SK-N-SH treated with all-trans-retinoic acid at 6 μM for 48 hours (cell line): ENCODE measurements around the gene NCKAP5.

ENCODE experiments used
- ATAC-seq: fragments of 200-7000 bp; cut with Tn5 transposase; 3 replicates; pipeline ENCODE4 v1.9.1; 2020; ENCODE audit warnings: mild to moderate bottlenecking, moderate library complexity
- ARNTL ChIP-seq: fragments of 450-650 bp; formaldehyde crosslinking; IDR thresholded peaks from 2 replicates; pipeline ENCODE4 v1.5.0; 2020; ENCODE audit warnings: low read depth, mild to moderate bottlenecking, moderate library complexity, borderline replicate concordance
- BACH2 ChIP-seq: fragments of 250-450 bp; sonication (Bioruptor Pico); IDR thresholded peaks from 2 replicates; pipeline ENCODE4 v1.9.0; 2021; ENCODE audit warnings: mild to moderate bottlenecking, borderline replicate concordance
- CSDC2 ChIP-seq: fragments of 250-450 bp; sonication (Bioruptor Pico); IDR thresholded peaks from 2 replicates; pipeline ENCODE4 v1.5.0; 2020; ENCODE audit warnings: mild to moderate bottlenecking, moderate library complexity
- CSRNP3 ChIP-seq: fragments of 250-450 bp; sonication (Bioruptor Pico); IDR thresholded peaks from 2 replicates; pipeline ENCODE4 v1.5.1; 2021; ENCODE audit warnings: mild to moderate bottlenecking, moderate library complexity
- ESRRG ChIP-seq: fragments of 250-450 bp; sonication (Bioruptor Pico); IDR thresholded peaks from 2 replicates; pipeline ENCODE4 v1.6.1; 2021; ENCODE audit warnings: mild to moderate bottlenecking
- GLIS3 ChIP-seq: fragments of 250-450 bp; sonication (Bioruptor Pico); IDR thresholded peaks from 2 replicates; pipeline ENCODE4 v1.5.0; 2020; ENCODE audit warnings: mild to moderate bottlenecking, moderate library complexity
- ISL1 ChIP-seq: fragments of 250-450 bp; sonication (Bioruptor Pico); IDR thresholded peaks from 2 replicates; pipeline ENCODE4 v2.1.2; 2022; ENCODE audit warnings: mild to moderate bottlenecking, moderate library complexity
- PPARA ChIP-seq: fragments of 250-450 bp; sonication (Bioruptor Pico); IDR thresholded peaks from 2 replicates; pipeline ENCODE4 v1.5.0; 2020; ENCODE audit warnings: mild to moderate bottlenecking, borderline replicate concordance
- RARB ChIP-seq: fragments of 250-450 bp; sonication (Bioruptor Pico); IDR thresholded peaks from 2 replicates; pipeline ENCODE4 v1.8.0; 2021; ENCODE audit warnings: mild to moderate bottlenecking, moderate library complexity
- SNAI2 ChIP-seq: fragments of 250-450 bp; sonication (Bioruptor Pico); IDR thresholded peaks from 2 replicates; pipeline ENCODE4 v1.5.0; 2020; ENCODE audit warnings: mild to moderate bottlenecking, moderate library complexity
- TCF4 ChIP-seq: fragments of 250-450 bp; sonication (Bioruptor Pico); IDR thresholded peaks from 2 replicates; pipeline ENCODE4 v1.8.0; 2021; ENCODE audit warnings: mild to moderate bottlenecking, moderate library complexity, borderline replicate concordance
- TOX ChIP-seq: fragments of 250-450 bp; sonication (Bioruptor Pico); IDR thresholded peaks from 2 replicates; pipeline ENCODE4 v1.8.0; 2021; ENCODE audit warnings: mild to moderate bottlenecking, moderate library complexity, borderline replicate concordance
- ZC3H10 ChIP-seq: fragments of 250-450 bp; sonication (Bioruptor Pico); IDR thresholded peaks from 2 replicates; pipeline ENCODE4 v1.5.1; 2021; ENCODE audit warnings: mild to moderate bottlenecking, moderate library complexity
- ZFP3 ChIP-seq: fragments of 250-450 bp; sonication (Bioruptor Pico); IDR thresholded peaks from 2 replicates; pipeline ENCODE4 v1.5.0; 2020; ENCODE audit warnings: mild to moderate bottlenecking, moderate library complexity
- ZFP30 ChIP-seq: fragments of 450-650 bp; formaldehyde crosslinking; IDR thresholded peaks from 2 replicates; pipeline ENCODE4 v1.5.0; 2022; ENCODE audit warnings: mild to moderate bottlenecking, moderate library complexity
- ZNF565 ChIP-seq: fragments of 450-650 bp; formaldehyde crosslinking; conservative IDR thresholded peaks from 2 replicates; pipeline ENCODE4 v1.5.0; 2020; ENCODE audit warnings: low read depth, mild to moderate bottlenecking, moderate library complexity
- ZNF70 ChIP-seq: fragments of 450-650 bp; formaldehyde crosslinking; IDR thresholded peaks from 2 replicates; pipeline ENCODE4 v1.5.0; 2020; ENCODE audit warnings: mild to moderate bottlenecking, moderate library complexity
- ZNF8 ChIP-seq: fragments of 450-650 bp; formaldehyde crosslinking; IDR thresholded peaks from 2 replicates; pipeline ENCODE4 v1.5.0; 2020; ENCODE audit warnings: mild to moderate bottlenecking, moderate library complexity
- TF ChIP-seq, protein P1 (sequence below): fragments of 250-450 bp; sonication (Bioruptor Pico); IDR thresholded peaks from 2 replicates; pipeline ENCODE4 v1.5.1; 2020; ENCODE audit warnings: low read depth, mild to moderate bottlenecking, moderate library complexity
- TF ChIP-seq, protein P2 (sequence below): fragments of 250-450 bp; sonication (Bioruptor Pico); IDR thresholded peaks from 2 replicates; pipeline ENCODE4 v1.8.0; 2021; ENCODE audit warnings: low read depth, mild to moderate bottlenecking, moderate library complexity, borderline replicate concordance
- TF ChIP-seq, protein P3 (sequence below): fragments of 250-450 bp; sonication (Bioruptor Pico); IDR thresholded peaks from 2 replicates; pipeline ENCODE4 v1.8.0; 2020; ENCODE audit warnings: mild to moderate bottlenecking, moderate library complexity, borderline replicate concordance
- TF ChIP-seq, protein P4 (sequence below): fragments of 250-450 bp; sonication (Bioruptor Pico); IDR thresholded peaks from 2 replicates; pipeline ENCODE4 v1.5.0; 2020; ENCODE audit warnings: mild to moderate bottlenecking, moderate library complexity

NCKAP5 gene

GRCh38 chr2:133608291-133608690 lies 40.0 kb upstream of the NCKAP5 start:
- TF ChIP-seq PPARA (CRISPR knock-in tag) (no peak), GLIS3 (no peak), ARNTL (no peak), SNAI2 (CRISPR knock-in tag) (no peak), ISL1 (no peak), ZFP30 (CRISPR knock-in tag) (no peak), CSDC2 (CRISPR knock-in tag) (no peak), ZC3H10 (CRISPR knock-in tag) (no peak), ZNF8 (no peak), ZNF565 (CRISPR knock-in tag) (no peak), TCF4 (no peak), CSRNP3 (CRISPR knock-in tag) (no peak), BACH2 (CRISPR knock-in tag) (no peak), TOX (no peak)
- TF ChIP-seq, protein P1, sequence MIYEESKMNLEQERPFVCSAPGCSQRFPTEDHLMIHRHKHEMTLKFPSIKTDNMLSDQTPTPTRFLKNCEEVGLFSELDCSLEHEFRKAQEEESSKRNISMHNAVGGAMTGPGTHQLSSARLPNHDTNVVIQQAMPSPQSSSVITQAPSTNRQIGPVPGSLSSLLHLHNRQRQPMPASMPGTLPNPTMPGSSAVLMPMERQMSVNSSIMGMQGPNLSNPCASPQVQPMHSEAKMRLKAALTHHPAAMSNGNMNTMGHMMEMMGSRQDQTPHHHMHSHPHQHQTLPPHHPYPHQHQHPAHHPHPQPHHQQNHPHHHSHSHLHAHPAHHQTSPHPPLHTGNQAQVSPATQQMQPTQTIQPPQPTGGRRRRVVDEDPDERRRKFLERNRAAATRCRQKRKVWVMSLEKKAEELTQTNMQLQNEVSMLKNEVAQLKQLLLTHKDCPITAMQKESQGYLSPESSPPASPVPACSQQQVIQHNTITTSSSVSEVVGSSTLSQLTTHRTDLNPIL (CRISPR knock-in tag): no peak
- TF ChIP-seq, protein P2, sequence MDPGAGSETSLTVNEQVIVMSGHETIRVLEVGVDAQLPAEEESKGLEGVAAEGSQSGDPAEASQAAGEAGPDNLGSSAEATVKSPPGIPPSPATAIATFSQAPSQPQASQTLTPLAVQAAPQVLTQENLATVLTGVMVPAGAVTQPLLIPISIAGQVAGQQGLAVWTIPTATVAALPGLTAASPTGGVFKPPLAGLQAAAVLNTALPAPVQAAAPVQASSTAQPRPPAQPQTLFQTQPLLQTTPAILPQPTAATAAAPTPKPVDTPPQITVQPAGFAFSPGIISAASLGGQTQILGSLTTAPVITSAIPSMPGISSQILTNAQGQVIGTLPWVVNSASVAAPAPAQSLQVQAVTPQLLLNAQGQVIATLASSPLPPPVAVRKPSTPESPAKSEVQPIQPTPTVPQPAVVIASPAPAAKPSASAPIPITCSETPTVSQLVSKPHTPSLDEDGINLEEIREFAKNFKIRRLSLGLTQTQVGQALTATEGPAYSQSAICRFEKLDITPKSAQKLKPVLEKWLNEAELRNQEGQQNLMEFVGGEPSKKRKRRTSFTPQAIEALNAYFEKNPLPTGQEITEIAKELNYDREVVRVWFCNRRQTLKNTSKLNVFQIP: no peak
- TF ChIP-seq, protein P3, sequence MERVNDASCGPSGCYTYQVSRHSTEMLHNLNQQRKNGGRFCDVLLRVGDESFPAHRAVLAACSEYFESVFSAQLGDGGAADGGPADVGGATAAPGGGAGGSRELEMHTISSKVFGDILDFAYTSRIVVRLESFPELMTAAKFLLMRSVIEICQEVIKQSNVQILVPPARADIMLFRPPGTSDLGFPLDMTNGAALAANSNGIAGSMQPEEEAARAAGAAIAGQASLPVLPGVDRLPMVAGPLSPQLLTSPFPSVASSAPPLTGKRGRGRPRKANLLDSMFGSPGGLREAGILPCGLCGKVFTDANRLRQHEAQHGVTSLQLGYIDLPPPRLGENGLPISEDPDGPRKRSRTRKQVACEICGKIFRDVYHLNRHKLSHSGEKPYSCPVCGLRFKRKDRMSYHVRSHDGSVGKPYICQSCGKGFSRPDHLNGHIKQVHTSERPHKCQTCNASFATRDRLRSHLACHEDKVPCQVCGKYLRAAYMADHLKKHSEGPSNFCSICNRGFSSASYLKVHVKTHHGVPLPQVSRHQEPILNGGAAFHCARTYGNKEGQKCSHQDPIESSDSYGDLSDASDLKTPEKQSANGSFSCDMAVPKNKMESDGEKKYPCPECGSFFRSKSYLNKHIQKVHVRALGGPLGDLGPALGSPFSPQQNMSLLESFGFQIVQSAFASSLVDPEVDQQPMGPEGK (CRISPR knock-in tag): no peak
- no peak for ATAC-seq

GRCh38 chr2:133607679-133608078 lies 39.4 kb upstream of the NCKAP5 start:
- no peak for ATAC-seq
- TF ChIP-seq ESRRG (CRISPR knock-in tag) (no peak), TCF4 (no peak), RARB (no peak), ISL1 (no peak), ZNF70 (CRISPR knock-in tag) (no peak), ZFP30 (CRISPR knock-in tag) (no peak), CSDC2 (CRISPR knock-in tag) (no peak), ZFP3 (CRISPR knock-in tag) (no peak), GLIS3 (no peak), SNAI2 (CRISPR knock-in tag) (no peak), ZC3H10 (CRISPR knock-in tag) (no peak), ARNTL (no peak)
- TF ChIP-seq, protein P4, sequence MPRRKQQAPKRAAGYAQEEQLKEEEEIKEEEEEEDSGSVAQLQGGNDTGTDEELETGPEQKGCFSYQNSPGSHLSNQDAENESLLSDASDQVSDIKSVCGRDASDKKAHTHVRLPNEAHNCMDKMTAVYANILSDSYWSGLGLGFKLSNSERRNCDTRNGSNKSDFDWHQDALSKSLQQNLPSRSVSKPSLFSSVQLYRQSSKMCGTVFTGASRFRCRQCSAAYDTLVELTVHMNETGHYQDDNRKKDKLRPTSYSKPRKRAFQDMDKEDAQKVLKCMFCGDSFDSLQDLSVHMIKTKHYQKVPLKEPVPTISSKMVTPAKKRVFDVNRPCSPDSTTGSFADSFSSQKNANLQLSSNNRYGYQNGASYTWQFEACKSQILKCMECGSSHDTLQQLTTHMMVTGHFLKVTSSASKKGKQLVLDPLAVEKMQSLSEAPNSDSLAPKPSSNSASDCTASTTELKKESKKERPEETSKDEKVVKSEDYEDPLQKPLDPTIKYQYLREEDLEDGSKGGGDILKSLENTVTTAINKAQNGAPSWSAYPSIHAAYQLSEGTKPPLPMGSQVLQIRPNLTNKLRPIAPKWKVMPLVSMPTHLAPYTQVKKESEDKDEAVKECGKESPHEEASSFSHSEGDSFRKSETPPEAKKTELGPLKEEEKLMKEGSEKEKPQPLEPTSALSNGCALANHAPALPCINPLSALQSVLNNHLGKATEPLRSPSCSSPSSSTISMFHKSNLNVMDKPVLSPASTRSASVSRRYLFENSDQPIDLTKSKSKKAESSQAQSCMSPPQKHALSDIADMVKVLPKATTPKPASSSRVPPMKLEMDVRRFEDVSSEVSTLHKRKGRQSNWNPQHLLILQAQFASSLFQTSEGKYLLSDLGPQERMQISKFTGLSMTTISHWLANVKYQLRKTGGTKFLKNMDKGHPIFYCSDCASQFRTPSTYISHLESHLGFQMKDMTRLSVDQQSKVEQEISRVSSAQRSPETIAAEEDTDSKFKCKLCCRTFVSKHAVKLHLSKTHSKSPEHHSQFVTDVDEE: no peak

GRCh38 chr2:133606616-133607015 lies 38.4 kb upstream of the NCKAP5 start:
- ATAC-seq: no peak

More at GRCh38 chr2:133606616-133607015, 38.4 kb upstream of the NCKAP5 start:
- no peak for TF ChIP-seq ARNTL
- no peak for TF ChIP-seq ZNF70 (CRISPR knock-in tag)
- TF ChIP-seq, protein P3 (CRISPR knock-in tag): no peak
- TF ChIP-seq CSRNP3 (CRISPR knock-in tag): no peak
- TF ChIP-seq TOX: no peak
- TF ChIP-seq PPARA (CRISPR knock-in tag): no peak
- TF ChIP-seq, protein P2: no peak
- no peak for TF ChIP-seq GLIS3
- no peak for TF ChIP-seq ZNF8
- TF ChIP-seq, all 23 proteins: peak for 0
